ENCODE data around the gene ARPC1B.

DNA sequence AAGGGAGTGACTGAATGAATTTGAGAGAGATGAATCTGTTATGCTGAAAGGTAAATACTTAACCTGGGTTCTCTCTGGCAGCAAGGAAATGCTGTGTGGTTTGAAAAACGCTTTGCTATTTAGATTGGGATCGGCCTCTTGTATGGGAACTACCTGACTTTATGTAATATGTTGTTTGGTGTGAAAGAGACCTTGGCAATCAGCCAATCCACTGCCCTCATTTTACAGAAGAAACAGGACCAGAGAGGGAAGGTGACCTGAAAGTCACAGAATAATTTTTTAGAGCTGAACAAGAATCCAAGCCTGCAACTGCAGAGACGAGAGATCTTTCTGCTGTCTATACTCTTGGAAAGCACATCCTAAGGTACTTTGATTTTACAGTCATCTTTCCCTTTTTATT lies 35.3 kb downstream of the ARPC1B start:
- TF ChIP-seq, protein P1, sequence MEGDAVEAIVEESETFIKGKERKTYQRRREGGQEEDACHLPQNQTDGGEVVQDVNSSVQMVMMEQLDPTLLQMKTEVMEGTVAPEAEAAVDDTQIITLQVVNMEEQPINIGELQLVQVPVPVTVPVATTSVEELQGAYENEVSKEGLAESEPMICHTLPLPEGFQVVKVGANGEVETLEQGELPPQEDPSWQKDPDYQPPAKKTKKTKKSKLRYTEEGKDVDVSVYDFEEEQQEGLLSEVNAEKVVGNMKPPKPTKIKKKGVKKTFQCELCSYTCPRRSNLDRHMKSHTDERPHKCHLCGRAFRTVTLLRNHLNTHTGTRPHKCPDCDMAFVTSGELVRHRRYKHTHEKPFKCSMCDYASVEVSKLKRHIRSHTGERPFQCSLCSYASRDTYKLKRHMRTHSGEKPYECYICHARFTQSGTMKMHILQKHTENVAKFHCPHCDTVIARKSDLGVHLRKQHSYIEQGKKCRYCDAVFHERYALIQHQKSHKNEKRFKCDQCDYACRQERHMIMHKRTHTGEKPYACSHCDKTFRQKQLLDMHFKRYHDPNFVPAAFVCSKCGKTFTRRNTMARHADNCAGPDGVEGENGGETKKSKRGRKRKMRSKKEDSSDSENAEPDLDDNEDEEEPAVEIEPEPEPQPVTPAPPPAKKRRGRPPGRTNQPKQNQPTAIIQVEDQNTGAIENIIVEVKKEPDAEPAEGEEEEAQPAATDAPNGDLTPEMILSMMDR (IDR thresholded peaks at IDR 0.05; ENCODE audit: low read length) = no peak
- TF ChIP-seq EZH2 (IDR thresholded peaks at IDR 0.05; ENCODE audit: borderline replicate concordance, low read length) = no peak

All from OCI-LY1 (cell line).